SK-N-SH treated with all-trans-retinoic acid at 6 μM for 48 hours (cell line): Measurements from ENCODE around the gene TMEM181.

Experiments used
- CSDC2 ChIP-seq: fragments of 250-450 bp; sonication (Bioruptor Pico); IDR thresholded peaks from 2 replicates; pipeline ENCODE4 v1.5.0; 2020; ENCODE audit warnings: mild to moderate bottlenecking, moderate library complexity
- ESRRG ChIP-seq: fragments of 250-450 bp; sonication (Bioruptor Pico); IDR thresholded peaks from 2 replicates; pipeline ENCODE4 v1.6.1; 2021; ENCODE audit warnings: mild to moderate bottlenecking
- OSR1 ChIP-seq: fragments of 250-450 bp; sonication (Bioruptor Pico); IDR thresholded peaks from 2 replicates; pipeline ENCODE4 v1.8.0; 2022; ENCODE audit warnings: moderate library complexity, mild to moderate bottlenecking, inconsistent platforms
- ZFP3 ChIP-seq: fragments of 250-450 bp; sonication (Bioruptor Pico); IDR thresholded peaks from 2 replicates; pipeline ENCODE4 v1.5.0; 2020; ENCODE audit warnings: mild to moderate bottlenecking, moderate library complexity
- ZNF8 ChIP-seq: fragments of 450-650 bp; formaldehyde crosslinking; IDR thresholded peaks from 2 replicates; pipeline ENCODE4 v1.5.0; 2020; ENCODE audit warnings: mild to moderate bottlenecking, moderate library complexity
- TF ChIP-seq, protein P1 (sequence below): fragments of 250-450 bp; sonication (Bioruptor Pico); IDR thresholded peaks from 2 replicates; pipeline ENCODE4 v1.8.0; 2020; ENCODE audit warnings: mild to moderate bottlenecking, moderate library complexity, borderline replicate concordance

DNA sequence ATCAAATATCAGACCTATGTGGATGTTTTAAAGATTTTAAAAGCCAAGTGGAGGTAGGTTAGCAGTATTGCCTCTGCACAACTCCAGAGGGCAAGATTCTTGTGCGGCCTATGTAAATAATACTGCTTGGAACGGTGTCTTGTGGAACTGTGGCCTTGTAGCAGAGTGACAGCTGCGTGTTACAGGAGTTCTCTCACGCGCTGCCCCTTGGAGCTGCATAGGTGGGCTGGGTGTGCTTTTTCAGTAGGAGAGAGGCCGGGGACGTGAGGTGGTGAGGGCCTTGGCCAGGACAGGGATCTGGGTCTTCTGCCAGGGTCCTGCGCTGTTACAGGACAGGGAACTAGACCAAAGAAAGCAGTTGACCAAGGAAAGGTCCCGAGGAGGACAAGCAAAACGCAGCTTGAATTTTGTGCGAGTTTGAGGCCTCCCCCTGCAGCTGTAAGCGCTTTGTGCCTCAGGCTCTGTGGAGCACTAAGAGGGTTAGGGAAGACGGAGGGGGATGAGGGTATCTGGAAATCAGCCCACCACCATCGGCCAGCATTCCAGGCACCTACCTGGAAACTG is 1.5 kb downstream of the TMEM181 start:
- TF ChIP-seq, protein P1, sequence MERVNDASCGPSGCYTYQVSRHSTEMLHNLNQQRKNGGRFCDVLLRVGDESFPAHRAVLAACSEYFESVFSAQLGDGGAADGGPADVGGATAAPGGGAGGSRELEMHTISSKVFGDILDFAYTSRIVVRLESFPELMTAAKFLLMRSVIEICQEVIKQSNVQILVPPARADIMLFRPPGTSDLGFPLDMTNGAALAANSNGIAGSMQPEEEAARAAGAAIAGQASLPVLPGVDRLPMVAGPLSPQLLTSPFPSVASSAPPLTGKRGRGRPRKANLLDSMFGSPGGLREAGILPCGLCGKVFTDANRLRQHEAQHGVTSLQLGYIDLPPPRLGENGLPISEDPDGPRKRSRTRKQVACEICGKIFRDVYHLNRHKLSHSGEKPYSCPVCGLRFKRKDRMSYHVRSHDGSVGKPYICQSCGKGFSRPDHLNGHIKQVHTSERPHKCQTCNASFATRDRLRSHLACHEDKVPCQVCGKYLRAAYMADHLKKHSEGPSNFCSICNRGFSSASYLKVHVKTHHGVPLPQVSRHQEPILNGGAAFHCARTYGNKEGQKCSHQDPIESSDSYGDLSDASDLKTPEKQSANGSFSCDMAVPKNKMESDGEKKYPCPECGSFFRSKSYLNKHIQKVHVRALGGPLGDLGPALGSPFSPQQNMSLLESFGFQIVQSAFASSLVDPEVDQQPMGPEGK (CRISPR knock-in tag): no peak
- TF ChIP-seq OSR1 (CRISPR knock-in tag) (no peak), ESRRG (no peak), ZNF8 (CRISPR knock-in tag) (no peak), ZFP3 (CRISPR knock-in tag) (no peak), CSDC2 (CRISPR knock-in tag) (no peak)
